HepG2 (cell line): Measurements from ENCODE around the gene SAMD8.

Experiments used
- CTCF ChIP-seq: sonication (generic); formaldehyde crosslinking; IDR thresholded peaks from 2 replicates; pipeline ENCODE4 v1.5.0; 2020; ENCODE audit warnings: mild to moderate bottlenecking, missing genetic modification reagents, moderate library complexity
- FOXJ3 ChIP-seq: sonication (generic); formaldehyde crosslinking; IDR thresholded peaks from 2 replicates; pipeline ENCODE4 v1.4.0; 2020; ENCODE audit warnings: missing genetic modification reagents, mild to moderate bottlenecking, borderline replicate concordance
- GATAD2A ChIP-seq: IDR thresholded peaks from 2 replicates; pipeline ENCODE4 v1.6.1; 2016
- NBN ChIP-seq: fragments of 450-650 bp; conservative IDR thresholded peaks from 2 replicates; pipeline ENCODE4 v1.6.1; 2017
- PITX1 ChIP-seq: sonication (generic); formaldehyde crosslinking; IDR thresholded peaks from 2 replicates; pipeline ENCODE4 v1.5.1; 2020; ENCODE audit warnings: mild to moderate bottlenecking, missing genetic modification reagents
- POLR2A ChIP-seq, 2 experiments: IDR thresholded peaks; 2 replicates each; pipeline ENCODE4 v1.6.1; 2011; ENCODE audit warnings: low read depth in 2 of 2, low read length in 2 of 2, mild to moderate bottlenecking in 1 of 2, moderate library complexity in 1 of 2; ENCODE audit not compliant: insufficient read depth in 1 of 2
- SRY ChIP-seq: sonication (generic); formaldehyde crosslinking; IDR thresholded peaks from 2 replicates; pipeline ENCODE4 v1.8.0; 2022; ENCODE audit warnings: mild to moderate bottlenecking, missing genetic modification reagents
- STAT6 ChIP-seq: sonication (generic); formaldehyde crosslinking; IDR thresholded peaks from 2 replicates; pipeline ENCODE4 v1.4.0; 2020; ENCODE audit warnings: missing genetic modification reagents, mild to moderate bottlenecking, borderline replicate concordance
- TRAFD1 ChIP-seq: sonication (generic); formaldehyde crosslinking; IDR thresholded peaks from 2 replicates; pipeline ENCODE4 v1.5.1; 2020; ENCODE audit warnings: missing genetic modification reagents, mild to moderate bottlenecking, borderline replicate concordance
- ZFP36 ChIP-seq: fragments of 150-350 bp; IDR thresholded peaks from 2 replicates; pipeline ENCODE4 v1.6.1; 2018; ENCODE audit warnings: borderline replicate concordance, low read length, low read depth; ENCODE audit not compliant: partially characterized antibody
- ZKSCAN1 ChIP-seq: fragments of 150-350 bp; IDR thresholded peaks from 2 replicates; pipeline ENCODE4 v1.6.1; 2014; ENCODE audit warnings: low read length
- ZNF138 ChIP-seq: sonication (generic); formaldehyde crosslinking; IDR thresholded peaks from 2 replicates; pipeline ENCODE4 v1.5.0; 2020; ENCODE audit warnings: mild to moderate bottlenecking, low read depth, missing genetic modification reagents
- TF ChIP-seq, protein P1 (sequence below): sonication (generic); formaldehyde crosslinking; IDR thresholded peaks from 2 replicates; pipeline ENCODE4 v1.4.0; 2020; ENCODE audit warnings: low read depth, mild to moderate bottlenecking, missing genetic modification reagents

GRCh38 chr10:75079436-75080083 lies 31.9 kb upstream of the SAMD8 start:
- no peak for TF ChIP-seq CTCF (CRISPR knock-in tag)
- no peak for TF ChIP-seq ZFP36
- TF ChIP-seq GATAD2A (CRISPR knock-in tag) = no peak
- TF ChIP-seq POLR2A (IDR thresholded peaks at IDR 0.05; ENCODE audit: insufficient read depth in 1 of 2, low read depth in 2 of 2, low read length in 2 of 2) = no peak
- TF ChIP-seq NBN = no peak
- TF ChIP-seq STAT6 = no peak
- TF ChIP-seq FOXJ3 = no peak
- TF ChIP-seq TRAFD1 (CRISPR knock-in tag) = no peak
- no peak for TF ChIP-seq ZNF138 (CRISPR knock-in tag)
- TF ChIP-seq PITX1 = no peak
- no peak for TF ChIP-seq ZKSCAN1
- TF ChIP-seq, protein P1, sequence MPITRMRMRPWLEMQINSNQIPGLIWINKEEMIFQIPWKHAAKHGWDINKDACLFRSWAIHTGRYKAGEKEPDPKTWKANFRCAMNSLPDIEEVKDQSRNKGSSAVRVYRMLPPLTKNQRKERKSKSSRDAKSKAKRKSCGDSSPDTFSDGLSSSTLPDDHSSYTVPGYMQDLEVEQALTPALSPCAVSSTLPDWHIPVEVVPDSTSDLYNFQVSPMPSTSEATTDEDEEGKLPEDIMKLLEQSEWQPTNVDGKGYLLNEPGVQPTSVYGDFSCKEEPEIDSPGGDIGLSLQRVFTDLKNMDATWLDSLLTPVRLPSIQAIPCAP (CRISPR knock-in tag) = no peak
- TF ChIP-seq SRY = no peak
